Ovary (tissue), 3 donors: Measurements from ENCODE around the gene SPACA9.

ENCODE experiments used
- EP300 ChIP-seq: sonication (generic); formaldehyde crosslinking; IDR thresholded peaks from one replicate; pipeline ENCODE4 v1.6.1; 2017; ENCODE audit warnings: antibody characterized with exemption
- POLR2A ChIP-seq: fragments of 450-650 bp; IDR thresholded peaks from one replicate; pipeline ENCODE4 v1.6.1; 2017; ENCODE audit warnings: antibody characterized with exemption, mild to moderate bottlenecking, moderate library complexity
- TF ChIP-seq, protein P1 (sequence below), 3 donors: fragments of 450-650 bp in 2 of 3; fragments of 200-600 bp in 1 of 3; IDR thresholded peaks; one replicate each; pipeline versions ENCODE4 v1.5.1 to v1.8.0; 2016 to 2022; ENCODE audit warnings: antibody characterized with exemption in 3 of 3, mild to moderate bottlenecking in 1 of 3
- donor health status: DM: no; HTN: no; CAD: no.

DNA sequence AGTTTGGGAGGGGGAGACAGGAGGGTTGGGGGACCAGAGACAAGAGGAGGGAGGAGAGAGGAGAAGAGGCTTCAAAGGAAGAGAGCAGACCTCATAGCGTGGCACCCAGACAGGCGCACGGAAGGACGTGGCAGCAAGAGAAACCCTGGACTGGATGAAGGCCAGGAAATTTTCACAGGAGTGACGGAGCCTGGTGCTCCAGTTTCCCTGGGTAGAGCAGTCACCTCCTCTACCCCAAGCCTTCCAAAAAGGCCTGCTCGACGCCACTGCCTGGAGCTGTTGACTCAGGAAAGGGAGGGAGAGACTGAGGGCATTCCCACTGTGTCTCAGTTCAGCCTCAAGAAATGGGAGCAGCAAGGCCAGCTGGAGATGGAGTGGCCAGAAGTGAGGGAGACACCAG is 19.9 kb upstream of the SPACA9 start:
- TF ChIP-seq, protein P1, sequence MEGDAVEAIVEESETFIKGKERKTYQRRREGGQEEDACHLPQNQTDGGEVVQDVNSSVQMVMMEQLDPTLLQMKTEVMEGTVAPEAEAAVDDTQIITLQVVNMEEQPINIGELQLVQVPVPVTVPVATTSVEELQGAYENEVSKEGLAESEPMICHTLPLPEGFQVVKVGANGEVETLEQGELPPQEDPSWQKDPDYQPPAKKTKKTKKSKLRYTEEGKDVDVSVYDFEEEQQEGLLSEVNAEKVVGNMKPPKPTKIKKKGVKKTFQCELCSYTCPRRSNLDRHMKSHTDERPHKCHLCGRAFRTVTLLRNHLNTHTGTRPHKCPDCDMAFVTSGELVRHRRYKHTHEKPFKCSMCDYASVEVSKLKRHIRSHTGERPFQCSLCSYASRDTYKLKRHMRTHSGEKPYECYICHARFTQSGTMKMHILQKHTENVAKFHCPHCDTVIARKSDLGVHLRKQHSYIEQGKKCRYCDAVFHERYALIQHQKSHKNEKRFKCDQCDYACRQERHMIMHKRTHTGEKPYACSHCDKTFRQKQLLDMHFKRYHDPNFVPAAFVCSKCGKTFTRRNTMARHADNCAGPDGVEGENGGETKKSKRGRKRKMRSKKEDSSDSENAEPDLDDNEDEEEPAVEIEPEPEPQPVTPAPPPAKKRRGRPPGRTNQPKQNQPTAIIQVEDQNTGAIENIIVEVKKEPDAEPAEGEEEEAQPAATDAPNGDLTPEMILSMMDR (IDR thresholded peaks at IDR 0.05), result no peak
- TF ChIP-seq POLR2A, result no peak
- no peak for TF ChIP-seq EP300
